Gastroesophageal sphincter (tissue), 4 donors: ENCODE measurements around the gene CTIF. TPM values are rescaled to one million over a fixed set of nuclear protein-coding genes. Genes with fewer than 3 reads are reported as not detected.

ENCODE experiments used
- ATAC-seq: fragments of 150-250 bp; one replicate; pipeline ENCODE4 v1.9.1; 2016; ENCODE audit warnings: mild to moderate bottlenecking, moderate library complexity
- H3K27ac ChIP-seq, 4 donors: fragments of 200-600 bp; sonication (generic) in 3 of 4; 1 replicate in 3 of 4; 2 replicates in 1 of 4; pipeline ENCODE4 v1.5.1; 2016 to 2019
- H3K27me3 ChIP-seq: fragments of 200-600 bp; sonication (generic); one replicate; pipeline ENCODE4 v1.5.1; 2019
- H3K36me3 ChIP-seq, 2 donors: fragments of 200-600 bp; sonication (generic); one replicate each; pipeline ENCODE4 v1.5.1; 2019; ENCODE audit warnings: control low read depth in 1 of 2
- H3K4me1 ChIP-seq, 3 donors: fragments of 200-600 bp; sonication (generic); 1 replicate in 2 of 3; 2 replicates in 1 of 3; pipeline ENCODE4 v1.5.1; 2016 to 2019; ENCODE audit warnings: control low read depth in 2 of 3
- H3K4me3 ChIP-seq, 2 donors: fragments of 200-600 bp; sonication (generic); one replicate each; pipeline ENCODE4 v1.5.1; 2019; ENCODE audit warnings: mild to moderate bottlenecking in 1 of 2, moderate library complexity in 1 of 2
- H3K9me3 ChIP-seq, 3 donors: fragments of 200-600 bp; sonication (generic); one replicate each; pipeline ENCODE4 v1.5.1; 2017 to 2019; ENCODE audit warnings: control low read depth in 2 of 3
- EP300 ChIP-seq: sonication (generic); formaldehyde crosslinking; IDR thresholded peaks from one replicate; pipeline ENCODE4 v1.6.1; 2017; ENCODE audit warnings: antibody characterized with exemption, mild to moderate bottlenecking
- POLR2A ChIP-seq, 2 donors: fragments of 450-650 bp; IDR thresholded peaks; one replicate each; pipeline ENCODE4 v1.6.1; 2017; ENCODE audit warnings: antibody characterized with exemption in 2 of 2, mild to moderate bottlenecking in 2 of 2, moderate library complexity in 1 of 2
- POLR2AphosphoS5 ChIP-seq: sonication (generic); formaldehyde crosslinking; IDR thresholded peaks from one replicate; pipeline ENCODE4 v1.6.1; 2017; ENCODE audit warnings: antibody characterized with exemption
- WGBS, 2 donors: methylation state at CpG; one replicate each; pipeline ENCODE4 v1.1.5; 2018; ENCODE audit warnings: low coverage in 1 of 2; 5-methylcytosine and 5-hydroxymethylcytosine counted together
- total RNA-seq, 4 donors: library from RNA; depleted of rRNA; stranded (reverse); fragments of >200 nt; gene quantifications; one replicate each; pipeline ENCODE4 v1.1.0, GENCODE V29; 2016
- TF ChIP-seq, protein P1 (sequence below), 4 experiments: fragments of 200-600 bp in 2 of 4; fragments of 450-650 bp in 2 of 4; sonication (generic) in 1 of 4; IDR thresholded peaks; one replicate each; pipeline ENCODE4 v1.5.1; 2017 to 2019; ENCODE audit warnings: antibody characterized with exemption in 4 of 4, mild to moderate bottlenecking in 2 of 4, moderate library complexity in 2 of 4

Gene CTIF
- total RNA-seq, 4 donors from 2014 or later: 31.4 to 124 (median 78.1) TPM

DNA sequence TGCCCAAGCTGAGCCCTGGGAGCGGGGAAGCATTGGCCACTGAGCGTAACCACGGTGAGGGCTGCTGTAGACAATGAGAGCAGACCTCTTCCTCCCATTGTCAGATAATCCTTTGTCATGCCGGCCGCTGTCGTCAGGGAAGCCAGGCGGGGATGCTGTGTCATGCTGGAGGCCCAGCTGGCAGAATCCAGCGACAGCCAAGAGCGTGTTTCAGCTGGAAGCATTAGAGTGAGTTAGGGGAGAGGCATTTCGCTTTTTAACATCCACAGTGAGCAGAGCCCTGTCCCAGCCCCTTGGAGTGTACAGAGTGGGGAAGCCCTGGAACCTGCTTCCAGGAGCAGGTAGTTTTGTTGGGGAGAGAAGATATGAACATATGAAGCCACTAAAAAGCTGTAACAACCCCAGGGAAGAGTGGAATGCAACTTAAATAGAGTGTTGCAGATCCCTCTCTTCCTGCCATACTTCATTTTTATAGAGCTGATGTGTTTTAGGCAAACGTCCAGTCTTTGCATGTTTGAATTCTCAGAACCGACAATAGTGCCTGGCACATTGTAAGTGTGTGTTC is 7.0 kb downstream of the CTIF start:
- TF ChIP-seq, protein P1, sequence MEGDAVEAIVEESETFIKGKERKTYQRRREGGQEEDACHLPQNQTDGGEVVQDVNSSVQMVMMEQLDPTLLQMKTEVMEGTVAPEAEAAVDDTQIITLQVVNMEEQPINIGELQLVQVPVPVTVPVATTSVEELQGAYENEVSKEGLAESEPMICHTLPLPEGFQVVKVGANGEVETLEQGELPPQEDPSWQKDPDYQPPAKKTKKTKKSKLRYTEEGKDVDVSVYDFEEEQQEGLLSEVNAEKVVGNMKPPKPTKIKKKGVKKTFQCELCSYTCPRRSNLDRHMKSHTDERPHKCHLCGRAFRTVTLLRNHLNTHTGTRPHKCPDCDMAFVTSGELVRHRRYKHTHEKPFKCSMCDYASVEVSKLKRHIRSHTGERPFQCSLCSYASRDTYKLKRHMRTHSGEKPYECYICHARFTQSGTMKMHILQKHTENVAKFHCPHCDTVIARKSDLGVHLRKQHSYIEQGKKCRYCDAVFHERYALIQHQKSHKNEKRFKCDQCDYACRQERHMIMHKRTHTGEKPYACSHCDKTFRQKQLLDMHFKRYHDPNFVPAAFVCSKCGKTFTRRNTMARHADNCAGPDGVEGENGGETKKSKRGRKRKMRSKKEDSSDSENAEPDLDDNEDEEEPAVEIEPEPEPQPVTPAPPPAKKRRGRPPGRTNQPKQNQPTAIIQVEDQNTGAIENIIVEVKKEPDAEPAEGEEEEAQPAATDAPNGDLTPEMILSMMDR (IDR thresholded peaks at IDR 0.05): no peak
- TF ChIP-seq POLR2A (IDR thresholded peaks at IDR 0.05) (no peak), POLR2AphosphoS5 (no peak)
- Histone ChIP-seq H3K4me3 (no peak overlapping the region), H3K36me3 (no peaks in the 10 kb centered on the region), H3K27me3 (no peaks in the 10 kb centered on the region), H3K27ac (peak overlapping the region; percentile 21 to 94 (median 85)), H3K9me3 (no peaks in the 10 kb centered on the region), H3K4me1 (peaks cover 15 to 90% (median 41%) of the 10 kb centered on the region in 3 donors)
- WGBS, 2 donors: 0 to 7% methylated on average over 1 to 2 of the region's 12 CpGs
- peak; percentile 30 for ATAC-seq

DNA sequence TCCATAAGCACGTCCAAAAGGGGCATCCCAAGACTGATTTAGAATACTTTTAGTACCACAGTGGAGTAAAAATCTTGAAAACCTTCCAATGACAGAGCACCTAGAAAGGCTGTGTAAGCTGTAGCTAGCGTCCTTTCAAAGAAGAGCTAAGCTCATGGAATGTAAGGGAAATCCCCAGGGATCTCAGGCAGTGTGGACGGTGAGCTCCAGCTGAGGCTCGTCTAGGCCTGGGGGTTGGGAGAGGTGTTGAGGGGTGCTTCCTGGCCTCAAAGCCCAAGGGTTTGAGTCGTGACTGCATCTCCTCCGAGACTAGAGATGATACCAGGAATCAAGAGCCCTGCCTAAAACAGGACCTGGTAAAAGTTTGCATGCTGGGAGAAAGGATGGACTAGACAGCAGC is 7.6 kb downstream of the CTIF start:
- Histone ChIP-seq H3K27me3 (no peaks in the 10 kb centered on the region), H3K9me3 (no peaks in the 10 kb centered on the region), H3K27ac (peak overlapping the region; percentile 21 to 94 (median 85)), H3K36me3 (peaks cover 0 to 4% of the 10 kb centered on the region in 2 donors), H3K4me1 (peaks cover 15 to 88% (median 41%) of the 10 kb centered on the region in 3 donors), H3K4me3 (no peak overlapping the region)
- TF ChIP-seq POLR2A (IDR thresholded peaks at IDR 0.05): no peak
- 9 to 34% methylated on average over 3 to 4 of the region's 6 CpGs for WGBS, 2 donors
- no peak for ATAC-seq

DNA sequence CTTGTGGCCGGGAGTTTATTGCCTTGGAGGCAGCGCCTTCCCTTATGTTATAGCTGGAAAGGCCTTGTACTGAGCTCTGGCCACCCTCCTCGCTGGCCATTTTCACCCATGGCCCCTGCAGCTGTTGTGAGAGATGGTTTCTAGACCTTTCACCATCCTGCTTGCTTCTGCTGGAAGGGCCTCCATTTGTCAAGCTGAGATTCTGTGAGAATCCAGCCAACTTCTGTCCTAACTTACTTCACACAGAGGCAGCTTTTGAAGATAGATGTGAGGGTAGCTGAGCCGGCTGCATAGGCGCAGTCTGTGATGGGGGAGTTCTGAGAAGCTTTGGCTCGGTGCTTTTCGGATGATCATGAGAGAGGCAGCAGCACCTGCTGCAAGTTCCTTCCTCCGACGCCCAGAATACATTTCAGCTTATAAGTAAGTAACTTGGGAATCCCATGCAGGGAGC is 8.7 kb downstream of the CTIF start:
- Histone ChIP-seq H3K27me3 (no peaks in the 10 kb centered on the region), H3K9me3 (no peaks in the 10 kb centered on the region), H3K36me3 (peaks cover 0 to 7% of the 10 kb centered on the region in 2 donors), H3K4me1 (peaks cover 15 to 76% (median 41%) of the 10 kb centered on the region in 3 donors), H3K27ac (peak overlapping the region; percentile 60 to 94 (median 85)), H3K4me3 (no peak overlapping the region)
- WGBS, 2 donors: 11 to 41% methylated on average over 3 to 7 of the region's 9 CpGs
- ATAC-seq: no peak
- TF ChIP-seq, protein P1 (IDR thresholded peaks at IDR 0.05): no peak
- TF ChIP-seq POLR2A (IDR thresholded peaks at IDR 0.05) (no peak), POLR2AphosphoS5 (no peak), EP300 (no peak)

DNA sequence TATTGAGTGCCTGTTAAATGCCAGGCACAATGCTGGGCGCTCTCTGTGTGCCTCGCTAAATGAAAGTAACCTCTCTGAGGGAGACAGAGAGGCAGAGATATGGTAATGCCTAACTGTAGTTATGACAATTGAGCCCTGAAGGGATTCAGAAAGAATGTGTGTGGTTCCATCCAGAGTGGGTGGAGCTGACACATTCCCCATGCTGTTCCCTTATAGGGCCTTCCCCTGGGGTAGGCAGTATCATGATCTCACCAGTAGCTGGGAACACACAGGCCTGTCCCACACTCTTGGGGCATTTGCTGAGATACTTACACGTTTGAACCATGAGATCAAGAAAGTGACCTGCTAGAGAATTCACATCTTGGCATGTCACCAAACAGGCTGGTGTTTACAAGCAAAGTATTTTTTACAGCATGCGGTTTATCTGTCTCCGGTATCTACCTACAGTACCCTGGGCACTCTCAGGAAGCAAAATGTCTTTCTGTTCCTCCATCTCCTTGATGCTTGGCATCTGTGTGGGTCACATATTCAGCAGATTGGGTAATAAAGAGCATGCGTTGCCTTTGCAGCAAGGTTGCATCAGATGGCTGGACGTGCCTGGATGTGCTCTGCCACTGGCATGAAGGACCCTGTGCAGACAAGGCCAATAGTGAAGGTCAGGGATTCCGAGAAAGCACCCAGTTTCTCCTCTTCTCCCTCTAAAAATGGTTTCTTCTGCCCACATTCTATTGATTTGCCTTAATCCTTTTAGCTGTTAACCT is 9.4 kb downstream of the CTIF start:
- no peaks in the 10 kb centered on the region for H3K9me3 ChIP-seq
- H3K27ac ChIP-seq: peak overlapping the region; percentile 60 to 94 (median 85)
- TF ChIP-seq POLR2A (IDR thresholded peaks at IDR 0.05) (no peak), POLR2AphosphoS5 (peak; percentile 84)
- TF ChIP-seq, protein P1 (IDR thresholded peaks at IDR 0.05): peak in 1 of 4 experiments; percentile 13
- WGBS, 2 donors: 37 to 42% methylated on average over 2 to 5 of the region's 8 CpGs
- peaks cover 15 to 70% (median 41%) of the 10 kb centered on the region in 3 donors for H3K4me1 ChIP-seq
- no peaks in the 10 kb centered on the region for H3K27me3 ChIP-seq
- H3K36me3 ChIP-seq: peaks cover 0 to 7% of the 10 kb centered on the region in 2 donors
- H3K4me3 ChIP-seq: no peak overlapping the region
- ATAC-seq: peak; percentile 81

DNA sequence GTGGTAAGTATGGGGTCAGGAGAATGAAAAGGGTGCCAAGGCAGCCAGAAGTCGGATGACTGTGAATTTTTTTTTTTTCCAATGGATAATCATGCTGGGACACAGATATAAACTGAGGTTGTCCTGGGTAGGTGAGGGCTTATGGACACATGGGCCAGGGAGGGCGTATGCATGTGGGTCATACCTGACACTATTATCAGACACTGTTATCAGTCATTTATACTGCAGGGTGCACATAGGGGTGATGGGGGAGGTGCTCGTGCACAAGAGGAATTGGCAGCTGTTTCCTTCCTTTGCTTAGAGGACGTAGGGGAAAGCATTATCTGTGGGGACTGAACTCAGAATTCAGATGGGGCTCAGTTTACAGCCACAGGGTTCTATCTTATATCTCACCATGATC is 10.1 kb downstream of the CTIF start:
- Histone ChIP-seq H3K4me1 (peaks cover 15 to 64% (median 41%) of the 10 kb centered on the region in 3 donors), H3K9me3 (no peaks in the 10 kb centered on the region), H3K4me3 (no peak overlapping the region), H3K27me3 (no peaks in the 10 kb centered on the region), H3K27ac (peak overlapping the region; percentile 60 to 94 (median 85)), H3K36me3 (peaks cover 0 to 8% of the 10 kb centered on the region in 2 donors)
- ATAC-seq: no peak
- TF ChIP-seq POLR2A (IDR thresholded peaks at IDR 0.05) (no peak), EP300 (no peak), POLR2AphosphoS5 (no peak)
- TF ChIP-seq, protein P1 (IDR thresholded peaks at IDR 0.05): no peak
- WGBS, 2 donors: 50 to 84% methylated on average over 2 to 4 of the region's 4 CpGs
